Keratinocyte (primary cell): ENCODE data around the gene FDX1. TPM values are rescaled to one million over a fixed set of nuclear protein-coding genes. Genes with fewer than 3 reads are reported as not detected.

Experiments
- DNase-seq: peaks from one replicate; pipeline ENCODE4 v3.0.0-alpha.2; 2011; ENCODE audit warnings: low read depth, missing footprints, low spot score
- FAIRE-seq: peaks from 2 replicates; lab custom pipeline; 2011; peaks lifted over from hg19 to GRCh38; lab: Jason Lieb, UNC
- H2AFZ ChIP-seq: 2 replicates; pipeline ENCODE4 v1.6.0; 2012; ENCODE audit warnings: low read length, control low read depth, inconsistent platforms; ENCODE audit not compliant: control insufficient read depth
- H3K27ac ChIP-seq: 2 replicates; pipeline ENCODE4 v1.5.1; 2011; ENCODE audit warnings: low read length; ENCODE audit not compliant: control insufficient read depth, insufficient read depth
- H3K27me3 ChIP-seq: 3 replicates; pipeline ENCODE4 v1.6.0; 2011; ENCODE audit warnings: low read length; ENCODE audit not compliant: control insufficient read depth, insufficient read depth; ENCODE audit errors: extremely low read depth
- H3K36me3 ChIP-seq, 2 experiments: 2 replicates in 1 of 2; 3 replicates in 1 of 2; pipeline ENCODE4 v1.5.1; 2011; ENCODE audit warnings: low read length in 2 of 2, mild to moderate bottlenecking in 1 of 2; ENCODE audit not compliant: control insufficient read depth in 2 of 2, insufficient read depth in 2 of 2; ENCODE audit errors: extremely low read depth in 1 of 2
- H3K4me1 ChIP-seq: 3 replicates; pipeline ENCODE4 v1.5.1; 2011; ENCODE audit warnings: low read length; ENCODE audit not compliant: control insufficient read depth, insufficient read depth; ENCODE audit errors: extremely low read depth
- H3K4me2 ChIP-seq: 3 replicates; pipeline ENCODE4 v1.6.0; 2011; ENCODE audit warnings: low read depth, low read length; ENCODE audit not compliant: control insufficient read depth, insufficient read depth; ENCODE audit errors: extremely low read depth
- H3K4me3 ChIP-seq, 3 experiments: fragments of 200-600 bp in 1 of 3; sonication (generic) in 1 of 3; 2 replicates in 2 of 3; 3 replicates in 1 of 3; pipeline ENCODE4 v1.5.1; 2011 to 2016; ENCODE audit warnings: low read length in 3 of 3, mild to moderate bottlenecking in 3 of 3, control low read depth in 2 of 3, inconsistent platforms in 1 of 3, low read depth in 1 of 3, mixed read lengths in 1 of 3, mixed run types in 1 of 3, moderate library complexity in 1 of 3; ENCODE audit not compliant: control insufficient read depth in 2 of 3, insufficient read depth in 2 of 3; ENCODE audit errors: extremely low read depth in 1 of 3
- H3K79me2 ChIP-seq: 2 replicates; pipeline ENCODE4 v1.6.0; 2012; ENCODE audit warnings: low read length; ENCODE audit not compliant: control insufficient read depth, insufficient read depth
- H3K9ac ChIP-seq: 3 replicates; pipeline ENCODE4 v1.6.0; 2011; ENCODE audit warnings: low read length; ENCODE audit not compliant: control insufficient read depth, insufficient read depth; ENCODE audit errors: extremely low read depth
- H3K9me1 ChIP-seq: 3 replicates; pipeline ENCODE4 v1.6.0; 2011; ENCODE audit warnings: low read length; ENCODE audit not compliant: control insufficient read depth, insufficient read depth; ENCODE audit errors: extremely low read depth
- H3K9me3 ChIP-seq: 2 replicates; pipeline ENCODE4 v1.5.1; 2012; ENCODE audit warnings: low read depth, low read length; ENCODE audit not compliant: control insufficient read depth
- H4K20me1 ChIP-seq: 3 replicates; pipeline ENCODE4 v1.6.0; 2011; ENCODE audit warnings: low read length; ENCODE audit not compliant: control insufficient read depth, insufficient read depth; ENCODE audit errors: extremely low read depth
- EZH2 ChIP-seq: IDR thresholded peaks from one replicate; pipeline ENCODE4 v1.6.1; 2012; ENCODE audit warnings: inconsistent platforms, mild to moderate bottlenecking, low read length, moderate library complexity
- dilution Hi-C: fragments of 300-500 bp; cut with MboI; formaldehyde crosslinking; loops from one replicate; pipeline ENCODE4 v1.7.0; 2020; ENCODE audit warnings: low sequenced_read_pairs; ENCODE audit not compliant: extremely low pct_ligation_motif_present
- polyA plus RNA-seq, 5 experiments: library from polyadenylated mRNA; depleted of rRNA in 3 of 5; stranded (reverse) in 3 of 5; stranded (forward) in 1 of 5; unstranded in 1 of 5; fragments of >200 nt; gene quantifications; 1 replicate in 1 of 5; 2 replicates in 3 of 5; 3 replicates in 1 of 5; pipeline versions ENCODE4 v1.2.1 to v1.2.3, GENCODE V29; 2011 to 2012; ENCODE audit warnings: missing spikeins in 2 of 5, low read depth in 1 of 5, low replicate concordance in 1 of 5
- TF ChIP-seq, protein P1 (sequence below), 3 experiments: IDR thresholded peaks in 1 of 3; conservative IDR thresholded peaks in 1 of 3; optimal IDR thresholded peaks in 1 of 3; 2 replicates in 2 of 3; 3 replicates in 1 of 3; pipeline versions ENCODE3 to v1.5.1; 2011; ENCODE audit warnings: low read length in 3 of 3, mild to moderate bottlenecking in 3 of 3, moderate library complexity in 2 of 3, control low read depth in 1 of 3, inconsistent platforms in 1 of 3; ENCODE audit not compliant: insufficient read depth in 2 of 3; ENCODE audit errors: extremely low read depth in 1 of 3

FDX1 gene
- polyA plus RNA-seq, 1 donor (not counting 4 experiments of a cell fraction or from before 2014, with no cell fraction given), result 9.1 TPM

DNA sequence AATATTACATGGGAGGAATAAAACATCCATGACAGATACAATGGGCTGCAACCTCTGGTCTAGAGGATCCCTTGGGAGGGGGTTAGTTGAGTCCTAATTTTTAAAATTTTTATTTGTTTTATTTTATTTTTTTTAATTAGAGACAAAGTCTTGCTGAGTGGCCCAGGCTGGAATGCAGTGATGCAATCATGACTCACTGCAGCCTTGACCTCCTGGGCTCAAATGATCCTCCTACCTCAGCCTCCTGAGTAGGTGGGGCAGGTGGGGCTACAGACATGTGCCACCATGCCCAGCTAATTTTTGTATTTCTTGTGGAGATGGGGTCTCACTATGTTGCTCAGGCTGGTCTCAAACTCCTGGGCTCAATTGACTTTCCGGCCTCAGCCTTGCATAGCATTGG is 43.1 kb downstream of the FDX1 start:
- no peaks in the 10 kb centered on the region for H3K9me3 ChIP-seq
- H2AFZ ChIP-seq, result no peak overlapping the region
- dilution Hi-C loops, result no loop called here
- no peaks in the 10 kb centered on the region for H3K9me1 ChIP-seq
- no peak overlapping the region for H3K4me2 ChIP-seq
- no peak overlapping the region for H3K4me3 ChIP-seq
- no peak for DNase-seq
- H3K79me2 ChIP-seq, result no peaks in the 10 kb centered on the region
- FAIRE-seq, result no peak
- peaks cover 11% of the 10 kb centered on the region for H3K4me1 ChIP-seq
- H3K36me3 ChIP-seq, result no peaks in the 10 kb centered on the region
- no peak for TF ChIP-seq EZH2
- TF ChIP-seq, protein P1, sequence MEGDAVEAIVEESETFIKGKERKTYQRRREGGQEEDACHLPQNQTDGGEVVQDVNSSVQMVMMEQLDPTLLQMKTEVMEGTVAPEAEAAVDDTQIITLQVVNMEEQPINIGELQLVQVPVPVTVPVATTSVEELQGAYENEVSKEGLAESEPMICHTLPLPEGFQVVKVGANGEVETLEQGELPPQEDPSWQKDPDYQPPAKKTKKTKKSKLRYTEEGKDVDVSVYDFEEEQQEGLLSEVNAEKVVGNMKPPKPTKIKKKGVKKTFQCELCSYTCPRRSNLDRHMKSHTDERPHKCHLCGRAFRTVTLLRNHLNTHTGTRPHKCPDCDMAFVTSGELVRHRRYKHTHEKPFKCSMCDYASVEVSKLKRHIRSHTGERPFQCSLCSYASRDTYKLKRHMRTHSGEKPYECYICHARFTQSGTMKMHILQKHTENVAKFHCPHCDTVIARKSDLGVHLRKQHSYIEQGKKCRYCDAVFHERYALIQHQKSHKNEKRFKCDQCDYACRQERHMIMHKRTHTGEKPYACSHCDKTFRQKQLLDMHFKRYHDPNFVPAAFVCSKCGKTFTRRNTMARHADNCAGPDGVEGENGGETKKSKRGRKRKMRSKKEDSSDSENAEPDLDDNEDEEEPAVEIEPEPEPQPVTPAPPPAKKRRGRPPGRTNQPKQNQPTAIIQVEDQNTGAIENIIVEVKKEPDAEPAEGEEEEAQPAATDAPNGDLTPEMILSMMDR (optimal IDR thresholded peaks at IDR 0.05 in 1 of 3, IDR thresholded peaks at IDR 0.05 in 1 of 3, conservative IDR thresholded peaks at IDR 0.05 in 1 of 3; ENCODE audit: extremely low read depth in 1 of 3, insufficient read depth in 2 of 3, low read length in 3 of 3), result no peak
- H3K27ac ChIP-seq, result no peak overlapping the region
- no peak overlapping the region for H3K9ac ChIP-seq
- no peaks in the 10 kb centered on the region for H3K27me3 ChIP-seq
- H4K20me1 ChIP-seq, result no peaks in the 10 kb centered on the region

DNA sequence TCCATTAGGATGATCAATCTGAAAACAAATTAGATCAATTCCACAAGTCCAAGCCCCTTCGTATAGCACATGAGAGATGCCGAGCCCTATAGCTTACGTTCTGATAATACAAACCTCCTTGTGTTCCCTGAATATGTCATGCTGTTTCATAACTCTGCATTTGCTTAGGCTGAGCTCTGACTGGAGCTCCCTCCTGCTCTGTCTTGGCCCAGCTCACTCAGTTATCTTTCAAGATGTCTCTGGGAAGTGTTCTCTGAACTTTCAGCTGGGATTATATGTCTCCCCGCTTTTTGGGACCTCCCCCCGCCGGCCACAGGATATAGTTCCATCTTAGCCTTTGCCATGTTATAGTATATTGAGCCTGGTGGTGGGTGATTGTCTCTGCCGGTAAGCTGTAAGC is 44.0 kb downstream of the FDX1 start:
- dilution Hi-C loops, result no loop called here
- Histone ChIP-seq H2AFZ (no peak overlapping the region), H3K27me3 (no peaks in the 10 kb centered on the region), H3K79me2 (no peaks in the 10 kb centered on the region), H3K9ac (no peak overlapping the region), H3K36me3 (no peaks in the 10 kb centered on the region), H4K20me1 (no peaks in the 10 kb centered on the region), H3K27ac (no peak overlapping the region), H3K4me3 (no peak overlapping the region), H3K9me3 (no peaks in the 10 kb centered on the region), H3K4me2 (no peak overlapping the region), H3K9me1 (no peaks in the 10 kb centered on the region), H3K4me1 (peaks cover 11% of the 10 kb centered on the region)
- TF ChIP-seq, protein P1 (optimal IDR thresholded peaks at IDR 0.05 in 1 of 3, IDR thresholded peaks at IDR 0.05 in 1 of 3, conservative IDR thresholded peaks at IDR 0.05 in 1 of 3; ENCODE audit: extremely low read depth in 1 of 3, insufficient read depth in 2 of 3, low read length in 3 of 3), result no peak
- no peak for TF ChIP-seq EZH2
- no peak for DNase-seq
- FAIRE-seq, result no peak
